Testis (tissue), 2 donors: ENCODE data around the gene ENTREP3.

Experiments used
- CTCF ChIP-seq, 3 experiments: fragments of 450-650 bp in 2 of 3; fragments of 200-600 bp in 1 of 3; sonication (generic) in 1 of 3; IDR thresholded peaks; one replicate each; pipeline ENCODE4 v1.5.1; 2016 to 2019; ENCODE audit warnings: antibody characterized with exemption in 3 of 3, mild to moderate bottlenecking in 2 of 3, moderate library complexity in 1 of 3
- POLR2A ChIP-seq: fragments of 450-650 bp; IDR thresholded peaks from one replicate; pipeline ENCODE4 v1.6.1; 2017; ENCODE audit warnings: antibody characterized with exemption, mild to moderate bottlenecking, moderate library complexity

DNA sequence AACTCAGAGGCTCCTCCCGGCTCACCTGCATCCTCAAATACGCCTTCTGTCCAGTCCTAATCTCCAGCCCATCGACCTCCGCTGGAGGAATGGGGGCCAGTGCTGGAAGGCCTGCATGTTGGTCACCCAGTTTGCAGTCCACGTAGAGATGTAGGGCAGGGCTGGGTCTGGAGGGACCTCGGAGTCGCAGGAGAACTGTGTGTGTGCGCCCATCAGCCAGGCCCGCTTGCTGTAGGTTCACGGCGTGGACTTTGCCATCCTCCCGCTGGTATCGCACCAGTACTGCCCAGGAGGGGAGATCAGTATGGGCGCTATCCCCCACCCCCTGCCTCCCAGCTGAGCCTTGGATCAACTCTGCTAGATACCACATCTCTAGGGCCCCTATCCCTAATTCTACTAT, 50.2 kb downstream of the ENTREP3 start:
- TF ChIP-seq POLR2A (no peak), CTCF (IDR thresholded peaks at IDR 0.05) (no peak)
